Cardiac fibroblast (primary cell): Measurements from ENCODE around the gene TLR5.

Experiments
- DNase-seq, 2 donors: peaks; one replicate each; pipeline versions ENCODE4 v3.0.0 to v3.0.0-alpha.2; 2010; ENCODE audit warnings: low read depth in 2 of 2
- H3K4me3 ChIP-seq, 2 donors: replicated peaks in 1 of 2; 1 replicate in 1 of 2; 2 replicates in 1 of 2; pipeline ENCODE4 v1.5.1; 2011; ENCODE audit warnings: low read depth in 2 of 2, low read length in 2 of 2, mild to moderate bottlenecking in 2 of 2, moderate library complexity in 1 of 2
- TF ChIP-seq, protein P1 (sequence below): IDR thresholded peaks from one replicate; pipeline ENCODE4 v1.5.1; 2011; ENCODE audit warnings: low read depth, mild to moderate bottlenecking, low read length, inconsistent platforms

The TLR5 gene, protein sequence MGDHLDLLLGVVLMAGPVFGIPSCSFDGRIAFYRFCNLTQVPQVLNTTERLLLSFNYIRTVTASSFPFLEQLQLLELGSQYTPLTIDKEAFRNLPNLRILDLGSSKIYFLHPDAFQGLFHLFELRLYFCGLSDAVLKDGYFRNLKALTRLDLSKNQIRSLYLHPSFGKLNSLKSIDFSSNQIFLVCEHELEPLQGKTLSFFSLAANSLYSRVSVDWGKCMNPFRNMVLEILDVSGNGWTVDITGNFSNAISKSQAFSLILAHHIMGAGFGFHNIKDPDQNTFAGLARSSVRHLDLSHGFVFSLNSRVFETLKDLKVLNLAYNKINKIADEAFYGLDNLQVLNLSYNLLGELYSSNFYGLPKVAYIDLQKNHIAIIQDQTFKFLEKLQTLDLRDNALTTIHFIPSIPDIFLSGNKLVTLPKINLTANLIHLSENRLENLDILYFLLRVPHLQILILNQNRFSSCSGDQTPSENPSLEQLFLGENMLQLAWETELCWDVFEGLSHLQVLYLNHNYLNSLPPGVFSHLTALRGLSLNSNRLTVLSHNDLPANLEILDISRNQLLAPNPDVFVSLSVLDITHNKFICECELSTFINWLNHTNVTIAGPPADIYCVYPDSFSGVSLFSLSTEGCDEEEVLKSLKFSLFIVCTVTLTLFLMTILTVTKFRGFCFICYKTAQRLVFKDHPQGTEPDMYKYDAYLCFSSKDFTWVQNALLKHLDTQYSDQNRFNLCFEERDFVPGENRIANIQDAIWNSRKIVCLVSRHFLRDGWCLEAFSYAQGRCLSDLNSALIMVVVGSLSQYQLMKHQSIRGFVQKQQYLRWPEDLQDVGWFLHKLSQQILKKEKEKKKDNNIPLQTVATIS

DNA sequence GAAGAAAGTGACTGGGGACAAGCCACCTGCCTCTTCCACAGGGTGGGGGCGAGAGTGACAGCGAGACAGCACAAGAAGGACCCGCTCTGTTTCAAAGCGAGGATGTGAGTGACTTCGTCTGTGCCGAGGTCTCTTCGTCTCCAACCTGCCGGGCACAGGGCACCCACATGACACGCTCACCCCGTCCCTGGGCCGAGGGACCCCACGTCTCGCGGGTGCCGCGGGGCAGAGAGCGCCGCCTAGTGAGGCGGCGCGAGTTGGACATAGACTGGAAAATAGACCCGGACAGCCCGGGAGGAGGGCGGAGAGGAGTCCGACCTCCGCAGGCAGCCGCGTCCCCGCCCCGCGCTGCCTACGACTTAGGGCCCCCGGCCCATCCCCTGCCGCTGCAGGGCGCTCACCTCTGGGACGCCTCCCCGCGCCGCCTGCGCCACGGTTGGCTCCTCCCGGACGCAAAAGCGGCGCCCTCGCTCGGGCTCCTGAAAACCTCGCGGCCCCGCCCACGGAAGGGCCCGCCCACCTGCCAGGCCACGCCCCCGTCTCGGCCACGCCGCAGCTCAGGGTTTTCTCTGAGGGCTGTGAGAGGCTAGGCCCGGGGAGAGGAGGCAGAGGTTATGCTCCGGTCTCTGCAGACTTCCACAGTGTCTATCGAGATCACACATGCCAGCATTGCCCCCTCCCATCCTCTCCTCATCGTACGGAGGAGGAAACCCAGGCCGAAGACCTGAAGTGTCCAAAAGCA, at the start of gene TLR5:
TLR5 (minus strand) TSS at position 454 of the 742 bp plus-strand sequence. CDS start 30,217 bp downstream, outside the sequence.
- peak; percentile 44 to 63 for DNase-seq
- H3K4me3 ChIP-seq: peak within 1 kb of the TSS; percentile 39 to 60
- TF ChIP-seq, protein P1, sequence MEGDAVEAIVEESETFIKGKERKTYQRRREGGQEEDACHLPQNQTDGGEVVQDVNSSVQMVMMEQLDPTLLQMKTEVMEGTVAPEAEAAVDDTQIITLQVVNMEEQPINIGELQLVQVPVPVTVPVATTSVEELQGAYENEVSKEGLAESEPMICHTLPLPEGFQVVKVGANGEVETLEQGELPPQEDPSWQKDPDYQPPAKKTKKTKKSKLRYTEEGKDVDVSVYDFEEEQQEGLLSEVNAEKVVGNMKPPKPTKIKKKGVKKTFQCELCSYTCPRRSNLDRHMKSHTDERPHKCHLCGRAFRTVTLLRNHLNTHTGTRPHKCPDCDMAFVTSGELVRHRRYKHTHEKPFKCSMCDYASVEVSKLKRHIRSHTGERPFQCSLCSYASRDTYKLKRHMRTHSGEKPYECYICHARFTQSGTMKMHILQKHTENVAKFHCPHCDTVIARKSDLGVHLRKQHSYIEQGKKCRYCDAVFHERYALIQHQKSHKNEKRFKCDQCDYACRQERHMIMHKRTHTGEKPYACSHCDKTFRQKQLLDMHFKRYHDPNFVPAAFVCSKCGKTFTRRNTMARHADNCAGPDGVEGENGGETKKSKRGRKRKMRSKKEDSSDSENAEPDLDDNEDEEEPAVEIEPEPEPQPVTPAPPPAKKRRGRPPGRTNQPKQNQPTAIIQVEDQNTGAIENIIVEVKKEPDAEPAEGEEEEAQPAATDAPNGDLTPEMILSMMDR: peak; percentile 67

DNA sequence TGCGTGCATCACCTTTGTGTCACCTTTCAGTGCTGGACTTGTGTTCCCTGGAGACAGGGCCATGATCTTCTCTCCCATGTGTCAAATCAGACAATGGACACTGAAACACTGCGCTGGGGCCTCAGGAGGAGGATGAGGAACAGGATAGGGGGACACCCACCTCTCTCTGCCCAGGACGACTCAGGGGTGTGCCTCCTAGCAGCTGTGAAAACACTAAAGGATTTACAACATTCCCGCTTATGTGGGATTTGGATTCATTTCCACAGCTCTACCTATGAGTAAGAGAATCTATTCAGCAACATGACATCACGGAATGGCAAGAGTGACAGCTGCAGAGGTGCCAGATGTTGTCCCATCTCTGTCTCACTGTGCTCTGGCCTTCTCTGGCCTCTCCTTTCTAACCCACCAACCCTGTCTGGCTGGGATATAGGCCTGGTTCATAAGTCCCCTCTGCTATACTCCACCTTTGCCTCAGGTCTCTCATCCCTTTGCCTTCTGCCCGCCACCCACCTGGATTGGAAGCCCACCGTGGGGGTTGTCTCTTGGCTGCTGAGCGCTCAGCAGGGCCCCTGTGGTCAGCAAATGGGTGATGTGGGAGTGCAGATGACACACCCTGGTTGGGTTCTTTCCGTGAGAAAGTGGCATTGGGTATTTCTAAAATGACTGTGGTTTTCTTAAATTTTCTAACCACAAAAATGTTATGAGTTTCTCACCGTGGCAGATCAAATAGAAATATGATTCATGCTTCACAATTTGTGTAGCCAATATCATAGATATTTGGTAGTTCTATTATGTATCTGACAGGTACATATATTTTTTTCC, 47.1 kb upstream of the TLR5 start:
- H3K4me3 ChIP-seq: no peak overlapping the region
- TF ChIP-seq, protein P1: no peak
- DNase-seq: peak in 1 of 2 donors; percentile 47

DNA sequence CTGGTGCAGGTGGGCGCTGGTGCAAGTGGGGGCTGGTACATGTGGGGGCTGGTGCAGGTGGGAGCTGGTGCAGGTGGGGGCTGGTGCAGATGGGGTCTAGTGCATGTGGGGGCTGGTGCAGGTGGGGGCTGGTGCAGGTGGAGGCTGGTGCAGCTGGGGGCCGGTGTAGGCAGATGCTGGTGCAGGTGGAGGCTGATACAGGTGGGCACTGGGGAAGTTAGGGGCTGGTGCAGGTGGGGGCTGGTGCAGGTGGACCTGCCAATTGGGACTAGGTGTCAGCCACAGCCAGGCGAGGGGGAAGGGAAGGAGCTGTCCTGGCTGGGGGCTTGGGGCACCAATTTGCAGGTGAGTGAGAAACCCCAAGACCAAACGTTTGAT, 46.5 kb upstream of the TLR5 start:
- no peak for DNase-seq
- TF ChIP-seq, protein P1: no peak
- no peak overlapping the region for H3K4me3 ChIP-seq

DNA sequence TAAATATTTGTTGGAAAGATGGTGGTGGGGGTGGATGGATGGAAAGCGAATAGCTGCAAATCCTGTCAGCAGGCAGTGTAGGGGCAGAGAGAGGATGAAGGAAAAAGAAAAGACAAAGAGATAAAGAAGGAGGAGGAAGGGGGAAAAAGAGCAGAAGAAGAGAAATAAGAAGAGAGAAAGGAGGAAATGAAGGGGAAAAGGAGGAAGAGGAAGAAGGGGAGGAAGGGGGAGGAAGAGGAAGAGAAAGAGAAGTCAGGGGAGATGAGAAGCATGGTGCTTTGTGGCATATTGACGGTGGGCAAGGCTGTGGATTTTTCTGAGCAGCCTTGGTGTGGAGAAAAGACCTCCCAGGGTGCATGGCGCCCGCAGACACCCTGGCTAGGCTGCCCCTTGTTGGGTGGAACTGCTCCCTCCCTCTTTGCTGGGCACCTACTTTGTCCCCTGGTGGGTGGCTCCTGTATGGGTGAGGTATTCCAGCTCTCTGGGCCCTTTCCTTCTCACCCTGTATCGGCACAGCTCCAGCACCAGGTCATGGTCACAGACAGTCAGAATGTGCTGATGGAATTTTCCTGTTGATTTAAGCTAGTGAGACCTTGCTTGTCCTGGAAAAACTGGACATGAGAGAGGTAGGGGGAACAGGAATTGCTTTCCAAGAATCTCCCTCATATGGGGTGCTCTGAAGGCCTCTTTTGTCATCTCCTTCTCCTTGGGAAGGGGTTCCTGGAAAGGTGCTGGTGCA, 45.7 kb upstream of the TLR5 start:
- no peak overlapping the region for H3K4me3 ChIP-seq
- TF ChIP-seq, protein P1: no peak
- no peak for DNase-seq

DNA sequence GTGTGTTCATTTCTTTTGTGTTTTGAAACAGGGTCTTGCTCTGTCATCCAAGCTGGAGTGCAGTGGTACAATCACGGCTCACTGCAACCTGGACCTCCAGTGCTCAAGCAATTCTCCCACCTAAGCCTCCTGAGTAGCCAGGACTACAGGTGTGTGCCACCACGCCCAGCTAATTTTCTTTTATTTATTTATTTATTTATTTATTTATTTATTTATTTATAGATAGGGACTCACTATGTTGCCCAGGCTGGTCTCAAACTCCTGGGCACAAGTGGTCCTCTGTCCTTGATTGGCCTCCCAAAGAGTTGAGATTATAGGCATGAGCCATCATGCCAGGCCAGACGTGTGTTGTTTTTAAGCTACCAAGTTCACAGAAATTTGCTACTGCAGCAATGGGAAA, 43.8 kb upstream of the TLR5 start:
- TF ChIP-seq, protein P1: no peak
- no peak overlapping the region for H3K4me3 ChIP-seq
- no peak for DNase-seq
